H1 (cell line): ENCODE measurements around the gene C2orf92. TPM values are rescaled to one million over a fixed set of nuclear protein-coding genes. Genes with fewer than 3 reads are reported as not detected.
A peak's percentile ranks its signal among the peaks of the same experiment; 100 is the strongest.

Source experiments
- ATF2 ChIP-seq: IDR thresholded peaks from 2 replicates; pipeline ENCODE4 v1.6.1; 2012; ENCODE audit warnings: low read length, inconsistent platforms
- ATF3 ChIP-seq: IDR thresholded peaks from 2 replicates; pipeline ENCODE4 v1.6.1; 2011; ENCODE audit warnings: low read depth, mild to moderate bottlenecking, low read length; ENCODE audit not compliant: insufficient read depth
- BACH1 ChIP-seq: IDR thresholded peaks from 2 replicates; pipeline ENCODE4 v1.6.1; 2012; ENCODE audit warnings: low read length, improper control_type of control experiment
- CREB1 ChIP-seq: IDR thresholded peaks from 2 replicates; pipeline ENCODE4 v1.6.1; 2012; ENCODE audit warnings: inconsistent platforms
- CTBP2 ChIP-seq: IDR thresholded peaks from 2 replicates; pipeline ENCODE4 v1.7.0; 2011; ENCODE audit warnings: borderline replicate concordance, mild to moderate bottlenecking, moderate library complexity, mixed read lengths, low read length; ENCODE audit not compliant: insufficient read depth, insufficient read length
- CTCF ChIP-seq, 3 experiments: IDR thresholded peaks; 1 replicate in 2 of 3; 2 replicates in 1 of 3; pipeline versions ENCODE4 v1.5.1 to v1.6.1; 2011; ENCODE audit warnings: low read length in 3 of 3, mild to moderate bottlenecking in 3 of 3, inconsistent platforms in 2 of 3, low read depth in 1 of 3, moderate library complexity in 1 of 3; ENCODE audit not compliant: insufficient read depth in 1 of 3; ENCODE audit errors: control extremely low read depth in 1 of 3
- EZH2 ChIP-seq: fragments of 200-600 bp; sonication (generic); IDR thresholded peaks from 2 replicates; pipeline ENCODE4 v1.7.1; 2012; ENCODE audit warnings: low read depth, mild to moderate bottlenecking, moderate library complexity, low read length, inconsistent platforms; ENCODE audit not compliant: severe bottlenecking
- HDAC2 ChIP-seq, 2 experiments: fragments of 300-600 bp in 1 of 2; sonication (generic) in 1 of 2; IDR thresholded peaks; 2 replicates each; pipeline ENCODE4 v1.6.1; 2011 to 2012; ENCODE audit warnings: low read depth in 2 of 2, low read length in 2 of 2, mild to moderate bottlenecking in 2 of 2, moderate library complexity in 2 of 2, borderline replicate concordance in 1 of 2, inconsistent platforms in 1 of 2
- HDAC6 ChIP-seq: IDR thresholded peaks from one replicate; pipeline ENCODE4 v1.7.1; 2012; ENCODE audit warnings: low read depth, mild to moderate bottlenecking, inconsistent platforms, low read length, moderate library complexity
- JUN ChIP-seq: IDR thresholded peaks from 2 replicates; pipeline ENCODE4 v1.6.1; 2011; ENCODE audit warnings: low read depth, mild to moderate bottlenecking, improper control_type of control experiment, low read length
- KDM1A ChIP-seq: fragments of 200-600, 300-600 bp; sonication (generic); IDR thresholded peaks from 2 replicates; pipeline ENCODE4 v1.7.1; 2016; ENCODE audit warnings: mild to moderate bottlenecking, low read length, borderline replicate concordance
- KDM4A ChIP-seq: IDR thresholded peaks from one replicate; pipeline ENCODE4 v1.7.1; 2012; ENCODE audit warnings: low read depth, mild to moderate bottlenecking, moderate library complexity, low read length, inconsistent platforms; ENCODE audit not compliant: severe bottlenecking
- POLR2A ChIP-seq, 2 experiments: IDR thresholded peaks; 1 replicate in 1 of 2; 2 replicates in 1 of 2; pipeline ENCODE4 v1.6.1; 2011; ENCODE audit warnings: low read depth in 2 of 2, low read length in 2 of 2, mild to moderate bottlenecking in 2 of 2; ENCODE audit errors: control extremely low read depth in 1 of 2
- RFX5 ChIP-seq: IDR thresholded peaks from 2 replicates; pipeline ENCODE4 v1.6.1; 2011; ENCODE audit warnings: low read depth, low read length, improper control_type of control experiment, borderline replicate concordance
- SIRT6 ChIP-seq: IDR thresholded peaks from one replicate; pipeline ENCODE4 v1.7.1; 2012; ENCODE audit warnings: low read length, inconsistent platforms
- SP1 ChIP-seq: IDR thresholded peaks from 2 replicates; pipeline ENCODE4 v1.6.1; 2011; ENCODE audit warnings: low read depth, low read length
- SP2 ChIP-seq: IDR thresholded peaks from 2 replicates; pipeline ENCODE4 v1.6.1; 2012; ENCODE audit warnings: mild to moderate bottlenecking, low read length, inconsistent platforms
- TBP ChIP-seq: IDR thresholded peaks from 2 replicates; pipeline ENCODE4 v1.6.1; 2011; ENCODE audit warnings: low read depth, low read length, improper control_type of control experiment
- TCF12 ChIP-seq: IDR thresholded peaks from 2 replicates; pipeline ENCODE4 v1.6.1; 2011; ENCODE audit warnings: low read depth, mild to moderate bottlenecking, low read length
- YY1 ChIP-seq: IDR thresholded peaks from 2 replicates; pipeline ENCODE4 v1.6.1; 2011; ENCODE audit warnings: low read depth, mild to moderate bottlenecking, low read length
- polyA plus RNA-seq, 7 experiments: library from polyadenylated mRNA; depleted of rRNA in 3 of 7; stranded (reverse) in 5 of 7; unstranded in 2 of 7; fragments of >200 nt in 5 of 7; fragments of 200-250 nt in 2 of 7; gene quantifications; 1 replicate in 5 of 7; 2 replicates in 1 of 7; 4 replicates in 1 of 7; pipeline versions ENCODE4 v1.2.1 to v1.2.3, GENCODE V29; 2011 to 2013; ENCODE audit warnings: missing spikeins in 2 of 7, mixed read lengths in 2 of 7
- total RNA-seq: library from RNA; stranded (reverse); fragmentation: NEBNext Ultra II Directional; extraction: Animal tissue kit (Norgen Biotek cat#: 25700); gene quantifications from 2 replicates; pipeline ENCODE4 v1.2.1, GENCODE V29; 2021

The C2orf92 gene
- total and polyA plus RNA-seq, 2 of the 8 experiments (the other 6 are each of a cell fraction or from before 2014, with no cell fraction given) = 2.3 to 3.7 TPM

- TF ChIP-seq CTBP2 = no peak
- TF ChIP-seq POLR2A (IDR thresholded peaks at IDR 0.05; ENCODE audit: control extremely low read depth in 1 of 2, low read depth in 2 of 2, low read length in 2 of 2) = peak in 1 of 2 experiments; percentile 89; a peak in 2 of 3 replicates
- TF ChIP-seq HDAC2 (IDR thresholded peaks at IDR 0.05; ENCODE audit: borderline replicate concordance in 1 of 2, low read depth in 2 of 2, low read length in 2 of 2) = 0 out of 4 replicates have a peak, but pooled peaks of 1 of the 2 experiments have one; percentile 35
- peak; percentile 31; the same call in 1 of the 2 replicates for TF ChIP-seq SP2
- TF ChIP-seq KDM1A = no peak
- TF ChIP-seq ATF2 = peak; percentile 98
- TF ChIP-seq ATF3 = no peak
- TF ChIP-seq CREB1 = peak; percentile 83
- TF ChIP-seq EZH2 = no peak
- TF ChIP-seq BACH1 = peak; percentile 53; the same call in 1 of the 2 replicates
- peak; percentile 87; the same call in 1 of the 2 replicates for TF ChIP-seq SP1
- no peak for TF ChIP-seq HDAC6
- peak; percentile 83 for TF ChIP-seq TBP
- TF ChIP-seq SIRT6 = no peak
- TF ChIP-seq TCF12 = no peak
- TF ChIP-seq YY1 = no peak
- TF ChIP-seq JUN = peak; percentile 92
- peak in 1 of 3 experiments; percentile 35; a peak in 1 of 4 replicates for TF ChIP-seq CTCF (IDR thresholded peaks at IDR 0.05; ENCODE audit: control extremely low read depth in 1 of 3, insufficient read depth in 1 of 3, low read depth in 1 of 3, low read length in 3 of 3)
- TF ChIP-seq KDM4A = peak; percentile 38
- peak; percentile 83 for TF ChIP-seq RFX5
These were observed 5.4 kb upstream of the C2orf92 start, which contains the start of gene ACTR1B (continued) for GRCh38 chr2:97663962-97664635.
